Caki2 (cell line): ENCODE measurements around the gene ARFGAP2. TPM values are rescaled to one million over a fixed set of nuclear protein-coding genes. Genes with fewer than 3 reads are reported as not detected.
"Not testable (repeated sequence)": the region's sequence is repeated elsewhere in the genome, so short reads cannot be mapped to it uniquely, and the experiment has no call there.

Experiments
- DNase-seq: peaks from one replicate; pipeline ENCODE4 v3.0.0-alpha.2; 2015; ENCODE audit warnings: low read depth
- in situ Hi-C: cut with HindIII; loops from 2 replicates; pipeline ENCODE4 v1.10.0; 2016; ENCODE audit warnings: low sequenced_read_pairs, low pct_unique_long_range_greater_than_20kb, mixed read lengths
- total RNA-seq: library from RNA; depleted of rRNA; stranded (reverse); fragments of >200 nt; shearing (Covaris generic); gene quantifications from 2 replicates; pipeline ENCODE4 v1.2.3, GENCODE V29; 2014; ENCODE audit warnings: low replicate concordance

Gene ARFGAP2
- total RNA-seq, 1 experiment from 2014 or later, result 114 TPM

GRCh38 chr11:47191137-47191536 lies 14.5 kb upstream of the ARFGAP2 start:
- DNase-seq, result not testable (repeated sequence)

DNA sequence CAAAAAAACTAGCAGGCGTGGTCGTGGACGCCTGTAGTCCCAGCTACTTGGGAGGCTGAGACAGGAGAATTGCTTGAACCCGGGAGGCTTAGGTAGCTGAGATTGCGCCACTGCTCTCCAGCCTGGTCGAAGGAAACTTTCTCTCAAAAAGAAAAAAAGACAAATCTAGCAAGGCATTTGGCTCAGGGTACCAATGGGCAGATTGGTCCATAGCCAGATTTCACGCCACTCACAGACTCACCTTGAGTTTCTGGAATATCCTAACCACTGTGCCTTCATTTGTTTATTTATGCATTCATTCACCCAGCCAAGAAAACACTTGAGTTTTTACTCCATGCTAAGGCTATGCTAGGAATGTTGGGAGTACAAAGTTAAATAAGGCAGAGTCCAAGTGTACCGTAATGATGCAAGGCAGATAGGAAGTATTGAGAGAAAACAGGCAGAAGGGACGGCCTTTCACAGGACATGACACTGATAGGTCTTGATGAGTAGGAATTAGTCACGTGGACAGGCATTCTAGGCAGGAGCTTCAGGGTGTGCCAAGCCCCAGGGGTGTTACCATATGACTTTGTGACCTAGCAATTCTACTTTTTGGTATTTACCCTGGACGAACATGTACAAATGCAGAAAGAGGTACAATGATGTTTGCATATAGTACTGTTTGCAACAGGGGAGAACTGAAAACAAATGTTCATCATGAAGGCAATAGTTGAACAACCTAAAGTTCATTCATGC lies 12.6 kb upstream of the ARFGAP2 start:
- DNase-seq, result peak; percentile 89
- in situ Hi-C loops, result no loop called here

More at GRCh38 chr11:47191137-47191536, 14.5 kb upstream of the ARFGAP2 start:
- in situ Hi-C loops, result not testable (repeated sequence)

GRCh38 chr11:47188259-47188658 lies 11.6 kb upstream of the ARFGAP2 start:
- DNase-seq, result no peak
- in situ Hi-C loops, result no loop called here

DNA sequence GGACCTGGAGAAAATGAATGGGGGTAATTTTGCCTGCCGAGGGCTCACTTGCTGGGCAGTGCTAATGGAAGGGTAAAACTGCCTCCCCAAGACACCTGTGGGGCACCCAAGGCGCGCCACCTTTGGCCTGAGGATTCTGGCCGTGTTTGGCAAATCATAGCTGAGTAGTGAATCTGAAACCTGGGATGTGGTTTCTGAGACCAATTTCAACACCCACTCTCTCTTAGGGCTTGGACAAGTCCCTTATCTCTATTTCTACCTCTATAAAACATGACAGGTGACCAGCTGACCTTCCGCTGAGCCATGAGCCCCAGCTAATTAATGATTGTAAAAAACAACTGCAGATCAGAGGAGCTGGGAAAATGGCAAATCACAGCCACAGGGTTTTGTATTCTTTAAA lies 11.0 kb upstream of the ARFGAP2 start:
- DNase-seq, result no peak
- in situ Hi-C loops, result no loop called here

DNA sequence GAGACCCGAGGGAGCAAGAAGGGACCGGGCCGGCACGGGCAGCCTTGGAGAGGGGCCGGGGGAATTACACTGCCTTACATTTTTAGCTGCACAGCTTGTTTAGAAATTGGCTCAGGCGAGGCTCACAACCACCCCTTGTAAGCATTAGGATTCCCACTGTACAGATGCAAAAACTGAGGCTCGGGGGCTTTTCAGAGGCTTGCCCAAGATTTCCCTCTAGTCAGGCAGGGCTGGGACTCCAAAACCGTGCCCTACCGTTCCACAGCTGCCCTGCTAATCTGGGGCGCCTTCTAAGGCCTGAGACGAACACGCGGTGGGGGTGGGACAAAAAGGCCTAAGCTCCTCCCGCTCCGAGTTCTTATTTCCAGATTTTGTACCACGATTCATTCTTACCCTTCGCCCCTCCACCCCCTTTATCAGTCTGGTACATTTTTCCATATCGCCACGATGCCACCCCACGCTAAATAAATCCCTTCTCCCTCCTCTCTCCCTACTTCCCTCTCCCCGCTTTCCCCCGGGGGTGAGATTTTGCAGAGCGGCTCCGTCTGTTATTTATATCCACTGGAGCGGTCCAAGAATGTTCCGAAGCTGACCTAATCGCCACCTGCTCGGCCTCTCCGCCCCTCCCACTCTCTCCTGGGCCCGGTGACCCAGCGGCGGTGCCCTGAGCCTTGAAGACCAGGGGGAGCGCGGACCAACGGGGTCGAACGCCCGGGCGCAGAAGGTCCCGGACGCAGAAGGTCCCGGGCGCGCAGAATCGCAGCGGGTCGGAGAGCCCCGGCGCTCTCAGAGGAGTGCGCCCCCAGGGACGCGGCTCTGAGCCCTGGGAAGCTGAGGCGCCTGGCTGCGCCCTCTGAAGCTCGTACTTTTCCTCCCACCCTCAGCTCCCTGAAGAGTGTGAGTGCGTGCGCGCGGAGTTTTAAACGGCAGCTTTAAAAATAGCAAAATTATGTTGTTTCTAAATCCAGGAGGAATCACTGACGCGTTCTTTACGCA lies 10.3 kb upstream of the ARFGAP2 start:
- DNase-seq, result no peak
- in situ Hi-C loops, result no loop called here

DNA sequence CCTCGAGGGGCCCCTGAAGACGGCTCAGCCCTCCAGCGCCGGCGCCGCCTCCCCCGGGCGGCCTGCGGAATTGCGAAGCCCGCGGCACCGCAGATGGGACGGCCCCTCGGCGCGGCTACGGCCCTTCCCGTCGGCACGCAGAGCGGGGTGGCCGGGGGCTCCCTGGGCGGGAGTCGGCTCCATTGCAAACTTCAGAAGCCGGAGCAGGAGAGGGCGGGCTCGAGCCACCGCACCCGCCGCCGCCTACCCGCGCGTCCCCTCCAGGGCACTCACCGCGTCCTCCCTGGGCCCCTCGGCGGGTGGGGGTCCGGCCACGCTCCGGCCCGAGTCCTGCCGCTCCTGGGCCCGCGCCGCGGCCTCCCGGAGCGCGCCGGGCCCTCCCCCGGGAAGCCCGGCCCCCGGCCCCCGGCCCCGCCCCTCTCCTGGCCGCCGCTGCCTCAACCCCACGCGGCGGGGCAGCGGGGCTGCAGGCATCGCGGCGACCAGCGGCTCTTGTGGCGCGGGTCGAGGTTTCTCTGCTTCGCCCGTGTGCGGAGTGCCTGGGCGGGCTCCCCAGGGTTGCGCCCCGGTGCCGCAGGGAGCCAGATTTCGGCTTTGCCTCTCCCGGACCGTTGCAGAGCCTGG lies 9.5 kb upstream of the ARFGAP2 start, which contains the start of gene PACSIN3:
Gene PACSIN3, minus strand, starts transcription at position 359 of the 624 bp plus-strand sequence. CDS start 3,707 bp downstream, outside the sequence.
- in situ Hi-C loops, result no loop called here
- DNase-seq, result no peak

GRCh38 chr11:47185305-47186075 lies 8.8 kb upstream of the ARFGAP2 start:
- DNase-seq, result no peak
- in situ Hi-C loops, result no loop called here

GRCh38 chr11:47184711-47185304 lies 8.1 kb upstream of the ARFGAP2 start:
- DNase-seq, result no peak
- in situ Hi-C loops, result no loop called here

DNA sequence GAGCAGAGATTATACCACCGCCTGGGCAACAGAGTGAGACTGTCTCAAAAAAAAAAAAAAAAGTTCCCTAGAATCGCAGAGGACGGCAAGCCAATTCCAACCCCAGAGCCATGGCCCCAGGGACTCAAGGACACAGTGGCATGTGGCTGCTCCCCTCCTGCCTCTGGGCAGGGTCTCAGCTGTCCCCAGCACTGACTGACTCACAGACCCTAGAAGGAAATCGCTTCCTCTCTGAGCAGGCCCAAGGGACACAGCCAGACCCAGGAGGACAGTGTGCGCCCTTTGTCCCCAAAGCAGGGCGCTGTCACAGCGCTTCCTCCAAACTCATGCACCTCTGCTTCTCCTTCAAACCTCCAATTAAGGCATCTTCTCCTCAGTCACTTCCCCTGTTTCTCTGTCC lies 7.3 kb upstream of the ARFGAP2 start:
- in situ Hi-C loops, result no loop called here
- DNase-seq, result no peak

DNA sequence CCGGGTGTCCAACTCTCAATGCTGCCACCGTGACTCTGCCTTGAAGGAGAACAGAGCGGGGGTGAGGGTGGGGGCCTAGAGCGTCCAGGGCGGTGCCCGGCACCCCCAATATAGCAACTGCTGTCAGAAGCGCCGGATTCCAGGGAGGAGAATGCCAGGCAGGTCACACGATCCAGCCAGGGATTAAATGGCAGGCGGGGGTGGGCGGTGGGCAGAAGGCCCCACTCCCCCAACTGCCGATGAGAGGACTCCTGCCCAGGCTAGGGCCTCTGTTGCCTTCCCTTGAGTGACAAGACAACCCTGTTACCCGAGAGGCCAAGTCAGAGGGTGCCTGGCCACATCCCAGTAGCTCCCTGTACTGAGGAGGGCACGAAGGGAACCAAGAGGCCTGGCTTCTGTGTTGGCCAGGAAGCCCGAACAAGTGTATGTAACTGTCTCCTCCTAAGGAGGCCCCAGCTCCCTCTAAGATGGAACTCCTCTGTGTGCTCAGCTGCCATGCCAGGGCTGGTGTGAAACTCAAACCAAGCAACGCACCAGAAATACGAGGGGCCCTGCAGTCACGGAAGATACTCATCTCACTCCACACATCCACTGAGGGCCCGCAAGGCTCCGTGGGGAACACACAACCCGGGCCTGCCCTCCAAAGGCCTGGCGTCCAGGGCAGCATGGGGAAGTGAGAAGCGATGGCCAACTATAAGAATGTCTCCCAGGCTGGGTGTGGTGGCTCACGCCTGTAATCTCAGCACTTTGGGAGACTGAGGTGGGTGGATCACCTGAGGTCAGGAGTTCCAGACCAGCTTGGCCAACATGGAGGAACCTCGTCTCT lies 6.6 kb upstream of the ARFGAP2 start:
- DNase-seq, result no peak
- in situ Hi-C loops, result no loop called here

- in situ Hi-C loops, result no loop called here
- DNase-seq, result no peak
Observed at GRCh38 chr11:47182380-47182779, 5.7 kb upstream of the ARFGAP2 start.

GRCh38 chr11:47181271-47181670 lies 4.6 kb upstream of the ARFGAP2 start:
- DNase-seq, result no peak
- in situ Hi-C loops, result no loop called here

- no peak for DNase-seq
- in situ Hi-C loops, result no loop called here
Observed at GRCh38 chr11:47180006-47180787, 3.5 kb upstream of the ARFGAP2 start.

- in situ Hi-C loops, result no loop called here
- no peak for DNase-seq
Observed at GRCh38 chr11:47179655-47179991, 2.9 kb upstream of the ARFGAP2 start.

DNA sequence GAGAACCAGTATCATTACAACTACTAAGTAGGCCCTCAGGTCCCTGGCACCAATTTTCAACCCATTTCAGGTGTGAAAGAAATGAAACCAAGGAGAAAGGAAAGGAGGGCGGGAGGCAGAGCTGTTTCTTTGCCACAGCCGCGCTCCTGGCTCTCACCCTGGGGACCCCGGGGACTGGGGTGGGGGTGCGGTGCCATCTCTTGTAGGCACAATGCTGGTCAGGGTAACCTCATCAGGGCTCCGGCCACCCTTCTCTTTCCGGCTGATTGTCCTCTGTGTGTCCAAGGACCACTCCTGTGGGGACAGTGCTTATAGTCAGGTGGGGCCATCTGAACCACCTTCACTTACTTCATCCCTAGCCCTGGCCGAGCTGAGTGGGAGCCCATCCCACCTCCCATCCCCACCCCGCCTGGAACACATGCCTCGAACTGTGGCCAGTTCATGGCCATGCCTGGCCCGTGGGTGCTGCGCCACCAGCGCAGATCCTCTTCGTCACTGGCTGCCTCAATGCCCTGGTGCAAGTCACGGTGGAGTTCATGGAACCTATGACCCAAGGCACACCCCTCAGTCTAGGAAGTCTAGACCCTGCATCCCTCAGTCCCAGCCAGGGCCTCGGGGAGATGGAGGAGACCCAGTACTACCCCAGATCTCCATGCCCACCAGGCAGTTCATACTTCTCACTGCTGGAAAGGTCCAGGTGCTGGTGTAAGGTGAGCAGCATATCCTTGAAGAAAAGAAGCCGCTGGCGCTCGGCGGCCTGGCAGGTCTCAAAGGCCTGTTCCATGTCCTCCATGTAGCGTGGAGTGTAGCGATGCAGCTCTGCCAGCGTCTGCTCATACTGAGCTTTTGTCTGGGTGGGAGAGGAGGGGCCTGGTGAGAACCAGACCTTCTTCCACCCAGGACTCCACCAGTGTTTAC lies 2.3 kb upstream of the ARFGAP2 start:
- in situ Hi-C loops, result no loop called here
- DNase-seq, result no peak
